Heart right ventricle (tissue), 16 donors: ENCODE measurements around the gene PMEPA1. TPM values are rescaled to one million over a fixed set of nuclear protein-coding genes. Genes with fewer than 3 reads are reported as not detected.

Source experiments
- ATAC-seq, 8 donors: fragments of 200-7000 bp; cut with Tn5 transposase; one replicate each; pipeline ENCODE4 v1.9.1; 2020; ENCODE audit warnings: mild to moderate bottlenecking in 8 of 8, moderate library complexity in 8 of 8, moderate number of reproducible peaks in 1 of 8
- DNase-seq, 2 donors: peaks; one replicate each; pipeline ENCODE4 v3.0.0-alpha.2; 2020
- H3K27ac ChIP-seq, 10 donors: fragments of 200-600 bp; sonication (generic) in 2 of 10; one replicate each; pipeline versions ENCODE4 v1.5.0 to v1.8.0; 2020 to 2022; ENCODE audit warnings: mild to moderate bottlenecking in 3 of 10
- H3K27me3 ChIP-seq, 7 donors: fragments of 200-600 bp; one replicate each; pipeline ENCODE4 v1.8.0; 2021 to 2022; ENCODE audit warnings: mild to moderate bottlenecking in 2 of 7
- H3K36me3 ChIP-seq, 9 donors: fragments of 200-600 bp; sonication (generic) in 1 of 9; one replicate each; pipeline versions ENCODE4 v1.5.0 to v1.8.0; 2020 to 2022; ENCODE audit warnings: mild to moderate bottlenecking in 2 of 9
- H3K4me1 ChIP-seq, 9 donors: fragments of 200-600 bp; sonication (generic) in 1 of 9; one replicate each; pipeline versions ENCODE4 v1.5.0 to v1.8.0; 2020 to 2022; ENCODE audit warnings: mild to moderate bottlenecking in 4 of 9
- H3K4me3 ChIP-seq, 10 donors: fragments of 200-600 bp; sonication (generic) in 2 of 10; one replicate each; pipeline versions ENCODE4 v1.5.0 to v1.8.0; 2020 to 2022; ENCODE audit warnings: mild to moderate bottlenecking in 7 of 10, moderate library complexity in 2 of 10
- H3K9me3 ChIP-seq, 11 donors: fragments of 200-600 bp in 10 of 11; sonication (generic) in 2 of 11; one replicate each; pipeline versions ENCODE4 v1.5.0 to v1.8.0; 2013 to 2022; ENCODE audit warnings: mild to moderate bottlenecking in 2 of 11, control low read depth in 1 of 11, moderate library complexity in 1 of 11
- CTCF ChIP-seq, 9 donors: fragments of 200-600 bp; sonication (generic) in 2 of 9; IDR thresholded peaks; one replicate each; pipeline versions ENCODE4 v1.5.0 to v1.8.0; 2021 to 2022; ENCODE audit warnings: antibody characterized with exemption in 9 of 9, mild to moderate bottlenecking in 5 of 9, moderate library complexity in 1 of 9
- WGBS, 2 donors: extraction: QIAGEN DNeasy Blood & Tissue Kit; methylation state at CpG; one replicate each; pipeline ENCODE4 v1.1.7; 2013; ENCODE audit warnings: inconsistent platforms in 1 of 2; 5-methylcytosine and 5-hydroxymethylcytosine counted together
- intact Hi-C, 10 donors: fragments of 100-400 bp; cut with DNase I; formaldehyde crosslinking; loops; one replicate each; pipeline versions ENCODE4 v1.11.1 to v1.14.2; 2022
- polyA plus RNA-seq, 2 donors: library from polyadenylated mRNA; stranded (reverse); fragments of 200-250 nt; gene quantifications; one replicate each; pipeline ENCODE4 v1.2.3, GENCODE V29; 2013
- total RNA-seq, 10 donors: library from RNA; stranded (reverse); fragmentation: NEBNext Ultra II Directional in 3 of 10; extraction: Animal tissue kit (Norgen Biotek cat#: 25700) in 3 of 10; gene quantifications; one replicate each; pipeline versions ENCODE4 v1.2.1 to v1.2.4, GENCODE V29; 2021 to 2023
- donor health status: Arrhythmogenic right ventricular cardiomyopathy.
- donor health status: ischemic (EF 13 %, LVEDD 7.1; RV severe dilation, severe dysfunction).
- donor health status: healthy with polysubstance abuse.
- donor health status: DM: no; HTN: yes; CAD: no.
- donor health status: DM: no; HTN: no; CAD: no.
- donor health status: ischemic (EF 25% LVEDD 6.9; RV normal size, moderate dysfunction).
- donor health status: ischemic (EF 25% LVEDD 5.7; RV mildly dilated, moderate dysfunction).
- donor health status: healthy.
- donor health status: DM: yes; HTN: yes; CAD: no.
- donor health status: Ischemic cardiomyopathy.
- donor health status: ischemic (EF 35%, LVEDD 5.7; RV mildly dilated, moderate dysfunction).
- donor health status: nonischemic (EF 11% LVEDD 7.7; RV severe dilation, severe dysfunction).
- donor health status: DM: yes; HTN: yes; CAD: no.
- donor health status: PGD.
- donor health status: ischemic (EF 29% LVEDD 5.4; RV normal size, mild dysfunction).
- donor health status: nonischemic (EF 23%, LVEDD 6.1; RV moderate dilation, normal function).

Gene PMEPA1
- total and polyA plus RNA-seq, 12 donors = 10.5 to 81.8 (median 30.4) TPM

- Histone ChIP-seq H3K4me3 (peak overlapping the region in 8 of 10 donors; percentile 18 to 44 (median 36)), H3K27me3 (no peaks in the 10 kb centered on the region), H3K4me1 (peaks cover 13 to 39% (median 28%) of the 10 kb centered on the region in 9 donors), H3K27ac (peak overlapping the region; percentile 26 to 93 (median 82)), H3K36me3 (no peaks in the 10 kb centered on the region), H3K9me3 (peaks cover 0 to 13% (median 0%) of the 10 kb centered on the region in 11 donors)
- intact Hi-C loops = loop anchor here in 5 of 10 donors (5.0 kb wide), 3 partner anchors 36 to 91 kb away; partner anchors contain the start of gene PMEPA1 (in 3 of the 5)
- TF ChIP-seq CTCF (IDR thresholded peaks at IDR 0.05) = no peak
- WGBS, 2 donors = 27 to 44% methylated on average over 18 of the region's 18 CpGs
- DNase-seq (peak in 1 of 2 donors; percentile 16), ATAC-seq (peak in 7 of 8 donors; percentile 9 to 50 (median 35))
These were observed 38.2 kb upstream of the PMEPA1 start for GRCh38 chr20:57747861-57748481.

GRCh38 chr20:57746832-57747404 is 37.1 kb upstream of the PMEPA1 start:
- no peak overlapping the region for H3K4me3 ChIP-seq
- TF ChIP-seq CTCF (IDR thresholded peaks at IDR 0.05) = no peak
- DNase-seq (no peak), ATAC-seq (no peak)
- H3K27ac ChIP-seq = peak overlapping the region in 4 of 10 donors; percentile 44 to 89 (median 80)
- no peaks in the 10 kb centered on the region for H3K27me3 ChIP-seq
- intact Hi-C loops = loop anchor here in 5 of 10 donors (5.0 kb wide), 3 partner anchors 35 to 90 kb away; partner anchors contain the start of gene PMEPA1 (in 3 of the 5)
- H3K36me3 ChIP-seq = no peaks in the 10 kb centered on the region
- H3K4me1 ChIP-seq = peaks cover 13 to 39% (median 28%) of the 10 kb centered on the region in 9 donors
- 38 to 48% methylated on average over 7 of the region's 7 CpGs for WGBS, 2 donors
- H3K9me3 ChIP-seq = peaks cover 0 to 13% (median 0%) of the 10 kb centered on the region in 11 donors

GRCh38 chr20:57746201-57746600 is 36.4 kb upstream of the PMEPA1 start:
- Histone ChIP-seq H3K36me3 (no peaks in the 10 kb centered on the region), H3K27me3 (no peaks in the 10 kb centered on the region), H3K4me1 (peaks cover 13 to 39% (median 28%) of the 10 kb centered on the region in 9 donors), H3K9me3 (peaks cover 0 to 6% (median 0%) of the 10 kb centered on the region in 11 donors), H3K27ac (peak overlapping the region in 1 of 10 donors; percentile 89), H3K4me3 (no peak overlapping the region)
- DNase-seq (no peak), ATAC-seq (no peak)
- TF ChIP-seq CTCF (IDR thresholded peaks at IDR 0.05) = no peak
- WGBS, 2 donors = 95% methylated on average over 13 of the region's 13 CpGs
- intact Hi-C loops = loop anchor here in 5 of 10 donors (5.0 kb wide), 3 partner anchors 34 to 89 kb away; partner anchors contain the start of gene PMEPA1 (in 3 of the 5)

GRCh38 chr20:57744206-57744605 is 34.4 kb upstream of the PMEPA1 start:
- intact Hi-C loops = no loop called here
- DNase-seq = no peak
- no peak for ATAC-seq
- H3K4me1 ChIP-seq = peaks cover 10 to 29% (median 20%) of the 10 kb centered on the region in 9 donors
- H3K27me3 ChIP-seq = no peaks in the 10 kb centered on the region
- WGBS, 2 donors = 89 to 92% methylated on average over 6 of the region's 6 CpGs
- H3K36me3 ChIP-seq = no peaks in the 10 kb centered on the region
- TF ChIP-seq CTCF (IDR thresholded peaks at IDR 0.05) = no peak
- no peak overlapping the region for H3K27ac ChIP-seq
- H3K4me3 ChIP-seq = no peak overlapping the region
- H3K9me3 ChIP-seq = peaks cover 0 to 5% (median 0%) of the 10 kb centered on the region in 11 donors
